GM18867 (cell line): Measurements from ENCODE around the gene TNFAIP8L1.
"Not testable (repeated sequence)": the region's sequence is repeated elsewhere in the genome, so short reads cannot be mapped to it uniquely, and the experiment has no call there.

Experiments used
- ATAC-seq: cut with Tn5 transposase; IDR thresholded peaks from one replicate; pipeline ENCODE4 v1.9.1; 2021; ENCODE audit warnings: mild to moderate bottlenecking, moderate library complexity; ENCODE audit not compliant: unreplicated experiment

Gene TNFAIP8L1

GRCh38 chr19:4638828-4639530 lies at the start of gene TNFAIP8L1:
TNFAIP8L1 (plus strand) TSS chr19:4639516; CDS start chr19:4651870, 12,354 bp downstream.
- peak; percentile 88 for ATAC-seq

DNA sequence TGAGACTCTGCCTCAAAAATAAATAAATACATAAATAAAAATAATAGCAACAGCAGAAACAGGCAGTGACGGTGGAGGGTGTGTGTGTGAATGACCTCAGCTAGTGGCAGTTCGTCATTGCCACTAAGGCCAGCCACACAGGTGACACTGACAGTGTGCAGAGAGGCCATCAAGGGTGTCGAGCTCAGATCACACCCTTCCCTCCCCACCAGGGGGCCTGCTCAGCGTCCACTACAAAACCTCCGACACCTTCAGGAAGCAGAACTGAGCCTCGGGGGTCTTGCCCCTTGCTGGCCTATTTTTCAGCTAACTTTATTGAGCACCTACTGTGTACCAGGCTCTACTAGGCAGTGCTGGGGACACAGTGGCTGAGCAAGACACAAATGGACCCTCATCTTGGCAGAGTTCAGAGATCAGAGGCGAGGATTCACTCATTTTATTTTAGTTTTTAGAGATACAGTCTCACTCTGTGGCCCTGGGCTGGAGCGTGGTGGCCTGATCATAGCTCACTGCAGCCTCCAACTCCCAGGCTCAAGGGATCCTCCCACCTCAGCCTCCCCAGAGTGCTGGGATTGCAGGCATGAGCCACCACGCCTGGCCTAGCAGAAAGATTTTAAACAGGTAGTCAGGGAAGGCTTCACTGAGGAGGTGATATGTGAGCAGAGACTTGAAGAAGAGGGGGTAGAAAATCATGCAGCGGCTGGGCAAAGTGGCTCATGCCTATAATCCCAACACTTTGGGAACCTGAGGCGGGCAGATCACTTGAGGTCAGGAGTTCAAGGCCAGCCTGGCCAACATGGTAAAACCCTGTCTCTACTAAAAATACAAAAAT lies 49.5 kb upstream of the TNFAIP8L1 start:
- no peak for ATAC-seq

GRCh38 chr19:4590559-4590958 lies 48.8 kb upstream of the TNFAIP8L1 start:
- no peak for ATAC-seq

DNA sequence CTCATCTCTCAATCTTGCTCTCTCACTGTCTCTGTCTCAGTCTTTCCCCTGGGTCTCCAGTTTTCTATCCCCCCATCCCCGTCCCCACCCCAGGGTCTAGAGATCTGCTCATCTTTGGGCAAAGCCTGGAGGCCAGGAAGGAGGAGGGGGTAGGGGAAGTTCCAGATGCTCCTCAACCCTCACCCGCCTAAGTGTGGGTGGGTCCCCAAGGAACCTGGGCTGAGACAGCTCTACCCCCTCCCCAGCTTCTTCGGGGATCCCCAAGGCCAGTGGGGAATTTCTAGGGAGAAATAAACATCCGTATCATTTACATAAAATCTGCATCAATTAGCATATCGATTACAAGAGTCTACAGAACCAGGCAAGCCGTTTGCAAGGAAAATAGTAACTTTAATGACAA lies 48.0 kb upstream of the TNFAIP8L1 start:
- no peak for ATAC-seq

DNA sequence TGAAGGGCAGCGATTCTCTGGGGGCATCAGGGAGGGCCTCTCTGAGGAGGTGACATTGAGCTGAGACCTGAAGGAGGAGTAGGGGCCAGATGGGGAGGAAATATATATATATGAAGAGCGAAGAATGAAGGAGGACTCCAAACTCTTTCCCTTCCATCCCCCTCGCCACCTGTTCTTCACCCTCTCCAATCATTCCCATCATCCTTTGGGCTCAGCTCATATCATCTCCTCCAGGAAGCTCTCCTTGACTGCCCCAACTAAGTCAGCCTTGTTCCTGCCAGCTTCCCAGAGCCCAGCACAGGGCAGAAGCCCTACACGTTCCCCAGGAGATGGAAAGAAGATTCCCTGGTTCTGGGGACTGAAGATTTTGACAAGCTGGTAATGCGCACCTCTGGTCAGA lies 46.9 kb upstream of the TNFAIP8L1 start:
- ATAC-seq = no peak

DNA sequence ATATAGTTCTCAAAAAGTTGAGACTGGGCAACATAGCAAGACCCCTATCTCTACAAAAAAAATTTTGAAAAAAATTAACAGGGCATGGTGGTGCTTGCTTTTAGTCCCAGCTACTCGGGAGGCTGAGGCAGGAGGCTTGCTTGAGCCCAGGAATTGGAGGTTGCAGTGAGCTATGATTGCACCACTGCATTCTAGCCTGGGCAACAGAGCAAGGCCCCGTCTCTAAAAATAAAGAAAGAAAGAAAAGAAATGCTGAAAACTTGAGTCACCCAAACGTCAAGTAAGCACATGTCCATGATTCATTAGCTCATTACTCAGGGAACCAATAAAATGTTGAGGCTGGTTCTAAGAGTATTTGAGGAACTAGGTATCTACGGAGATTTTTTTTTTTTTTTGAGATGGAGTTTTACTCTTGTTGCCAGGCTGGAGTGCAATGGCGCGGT lies 45.9 kb upstream of the TNFAIP8L1 start:
- ATAC-seq = no peak

GRCh38 chr19:4594201-4594600 lies 45.1 kb upstream of the TNFAIP8L1 start:
- ATAC-seq = no peak

GRCh38 chr19:4595158-4595557 lies 44.2 kb upstream of the TNFAIP8L1 start:
- ATAC-seq = not testable (repeated sequence)

- ATAC-seq = no peak
Measured at GRCh38 chr19:4596033-4596904, 43.0 kb upstream of the TNFAIP8L1 start.

DNA sequence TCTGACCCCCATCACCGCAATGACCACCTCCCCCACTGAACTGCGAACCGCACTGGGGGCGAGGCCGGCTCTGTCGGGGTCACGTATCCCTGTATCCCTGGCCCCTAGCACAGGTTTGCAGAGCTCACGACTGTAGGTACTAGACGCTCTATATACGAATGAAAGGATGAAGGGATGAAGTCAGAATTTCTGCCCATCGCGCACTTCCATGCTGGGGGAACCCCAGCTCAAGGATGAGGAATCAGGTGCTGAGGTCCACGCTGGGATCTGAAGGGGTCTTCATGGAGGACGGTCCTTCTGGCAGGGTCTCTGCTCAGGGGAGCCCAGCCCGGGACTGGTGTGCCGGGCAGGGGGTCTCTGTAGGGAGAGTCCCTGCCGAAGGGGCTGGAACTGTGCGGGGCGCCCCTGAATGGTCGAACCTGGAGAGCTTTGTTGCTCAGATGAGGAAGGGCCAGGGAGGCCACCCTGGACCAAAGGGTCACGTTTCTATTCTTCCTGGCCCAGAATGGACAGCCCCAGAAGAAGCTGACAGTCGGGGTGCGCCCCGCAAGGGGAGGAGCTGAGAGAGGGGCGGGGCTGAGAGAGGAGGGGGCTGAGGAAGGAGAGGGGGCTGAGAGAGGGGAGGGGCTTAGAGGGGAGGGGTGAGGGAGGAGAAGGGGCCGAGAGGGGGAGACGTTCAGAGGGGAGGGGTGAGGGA lies 41.9 kb upstream of the TNFAIP8L1 start:
- ATAC-seq = no peak

DNA sequence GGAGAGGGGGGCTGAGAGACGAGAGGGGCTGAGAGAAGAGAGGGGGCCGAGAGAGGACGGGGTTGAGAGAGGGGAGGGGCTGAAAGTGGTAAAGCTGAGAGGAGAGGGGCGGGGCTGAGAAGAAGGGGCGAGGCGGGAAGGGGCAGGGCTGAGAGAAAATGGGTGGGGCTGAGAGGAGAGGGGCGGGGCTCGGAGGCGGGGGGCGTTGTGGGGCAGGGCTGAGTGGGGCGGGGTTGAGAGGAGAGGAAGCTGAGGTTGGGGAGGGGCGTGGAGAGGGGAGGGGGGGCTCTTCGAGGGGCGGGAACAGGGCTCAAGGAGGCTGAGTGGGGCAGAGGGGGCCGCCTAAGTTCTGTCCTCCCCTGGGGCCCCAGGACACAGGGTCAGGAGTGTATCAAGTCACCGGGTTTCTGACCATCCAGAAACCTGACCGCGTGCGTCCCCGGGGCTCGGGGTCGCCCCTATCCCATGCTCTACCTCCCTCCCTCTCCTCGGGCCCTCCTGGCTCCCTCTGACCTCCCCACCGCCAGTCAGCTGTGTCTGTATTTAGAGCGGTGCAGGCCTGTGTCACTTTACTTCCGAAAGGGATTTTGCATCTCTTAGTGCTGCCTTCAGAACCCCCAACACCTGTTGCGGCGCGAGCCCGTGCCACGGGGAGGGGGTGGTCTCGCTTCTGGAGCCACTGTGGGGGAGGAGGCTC lies 41.2 kb upstream of the TNFAIP8L1 start:
- no peak for ATAC-seq

- no peak for ATAC-seq
Measured at GRCh38 chr19:4598712-4599111, 40.6 kb upstream of the TNFAIP8L1 start.

GRCh38 chr19:4600082-4600481 lies 39.2 kb upstream of the TNFAIP8L1 start:
- no peak for ATAC-seq

DNA sequence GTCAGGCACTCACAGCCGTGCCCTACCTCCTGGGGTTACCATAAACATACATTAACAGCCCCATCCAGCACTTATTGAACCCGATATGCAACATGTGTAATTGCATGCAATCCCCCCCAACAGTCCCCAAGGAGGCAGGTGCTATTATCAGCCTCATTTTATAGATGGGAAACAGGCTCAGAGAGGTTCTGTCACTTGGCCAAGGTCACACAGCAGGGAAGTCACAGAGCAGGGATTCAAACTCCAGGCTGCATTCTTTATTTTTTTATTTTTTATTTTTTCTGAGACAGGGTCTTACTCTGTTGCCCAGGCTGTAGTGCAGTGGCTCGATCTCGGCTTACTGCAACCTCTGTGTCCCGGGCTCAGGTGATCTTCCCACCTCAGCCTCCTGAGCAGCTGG lies 38.4 kb upstream of the TNFAIP8L1 start:
- no peak for ATAC-seq

DNA sequence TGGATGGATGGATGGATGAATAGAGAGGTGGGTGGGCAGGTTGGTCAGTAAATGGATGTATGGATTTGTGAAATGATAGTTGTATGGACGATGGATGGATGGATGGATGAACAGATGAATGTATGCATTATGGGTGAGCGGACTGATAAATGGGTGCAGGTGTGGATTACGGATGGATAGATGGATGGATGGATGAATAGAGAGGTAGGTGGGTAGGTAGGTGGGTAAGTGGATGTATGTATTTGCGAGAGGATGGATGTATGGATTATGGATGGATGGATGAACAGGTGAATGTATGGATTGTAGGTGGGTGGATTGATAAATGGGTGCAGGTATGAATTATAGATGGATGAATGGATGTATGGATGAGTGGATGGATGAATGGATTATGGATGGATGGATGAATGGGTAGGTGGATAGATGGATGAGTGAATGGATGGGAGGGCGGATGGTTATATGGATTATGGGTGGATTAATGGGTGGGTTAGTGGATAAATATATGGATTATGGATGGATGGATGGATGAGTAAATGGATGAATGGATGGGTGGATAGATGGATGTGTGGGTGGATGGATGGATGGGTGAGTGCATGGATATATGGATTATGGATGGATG lies 37.0 kb upstream of the TNFAIP8L1 start:
- no peak for ATAC-seq

GRCh38 chr19:4602915-4603314 lies 36.4 kb upstream of the TNFAIP8L1 start:
- ATAC-seq = no peak

- no peak for ATAC-seq
Measured at GRCh38 chr19:4604912-4605311, 34.4 kb upstream of the TNFAIP8L1 start.

- no peak for ATAC-seq
Measured at GRCh38 chr19:4606181-4606580, 33.1 kb upstream of the TNFAIP8L1 start.

- no peak for ATAC-seq
Measured at GRCh38 chr19:4606921-4607678, 32.2 kb upstream of the TNFAIP8L1 start.
